Stimulated activated CD4-positive, alpha-beta T cell treated with anti-CD3 and anti-CD28 coated beads, Interleukin-1b, Interleukin-23, amount 100 ng/mL, for 48 hours (primary cell): ENCODE measurements around the gene ITGB2.

Experiments
- DNase-seq: peaks from one replicate; pipeline ENCODE4 v3.0.0-alpha.2; 2020

ITGB2 gene

DNA sequence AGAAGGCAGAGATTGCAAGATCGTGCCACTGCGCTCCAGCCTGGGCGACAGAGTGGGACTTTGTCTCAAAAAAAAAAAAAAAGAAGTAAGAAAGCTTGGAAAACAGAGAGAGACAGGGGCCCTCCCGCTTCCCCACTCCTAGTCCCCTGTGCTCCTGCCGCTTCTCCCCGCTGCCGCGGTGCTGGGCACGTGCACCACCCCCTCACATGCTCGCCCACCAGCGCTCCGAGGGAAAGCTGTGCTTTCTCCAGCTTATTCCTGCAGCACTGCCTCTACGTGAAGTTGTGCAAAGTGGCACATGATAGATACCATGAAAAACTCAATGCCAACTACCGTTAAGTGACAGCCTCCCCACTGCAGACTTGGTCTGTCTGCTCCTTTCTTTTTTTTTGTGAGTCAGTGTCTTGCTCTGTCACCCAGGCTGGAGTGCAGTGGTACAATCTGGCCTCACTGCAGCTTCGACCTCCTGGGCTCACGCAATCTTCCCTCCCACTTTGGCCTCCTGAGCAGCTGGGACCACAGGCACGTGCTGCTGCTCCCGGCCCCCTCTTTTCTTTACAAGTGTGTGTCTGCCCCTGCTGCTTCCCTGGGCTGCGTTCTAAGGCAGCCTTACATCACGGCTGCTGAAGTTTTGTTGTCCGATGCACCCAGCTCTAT, 34.6 kb upstream of the ITGB2 start:
- no peak for DNase-seq

DNA sequence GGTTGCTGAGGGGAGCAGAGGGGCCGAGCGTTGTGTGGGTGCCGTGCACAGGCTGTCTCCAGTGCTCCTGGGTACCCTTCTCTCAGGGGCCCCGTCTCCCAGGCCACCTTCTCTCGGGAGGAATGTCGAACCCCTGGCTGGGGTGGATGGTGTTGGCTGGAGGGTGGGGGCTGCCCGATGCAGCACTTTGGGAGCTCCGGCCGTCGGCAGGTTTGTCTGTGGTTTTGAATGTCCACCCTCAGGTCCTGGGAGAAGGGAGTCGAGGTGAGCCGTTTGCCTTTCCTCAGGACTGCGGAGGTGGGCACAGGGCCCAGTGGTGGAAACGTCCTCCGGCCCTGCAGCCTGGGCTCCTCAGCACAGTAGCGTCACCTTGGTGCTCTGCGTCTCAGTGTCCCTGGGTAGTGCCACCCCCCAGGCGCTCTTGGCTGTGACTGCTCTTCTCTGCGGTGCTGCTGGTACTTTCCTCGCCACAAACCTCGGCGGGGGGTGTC, 33.6 kb upstream of the ITGB2 start:
- DNase-seq: no peak

DNA sequence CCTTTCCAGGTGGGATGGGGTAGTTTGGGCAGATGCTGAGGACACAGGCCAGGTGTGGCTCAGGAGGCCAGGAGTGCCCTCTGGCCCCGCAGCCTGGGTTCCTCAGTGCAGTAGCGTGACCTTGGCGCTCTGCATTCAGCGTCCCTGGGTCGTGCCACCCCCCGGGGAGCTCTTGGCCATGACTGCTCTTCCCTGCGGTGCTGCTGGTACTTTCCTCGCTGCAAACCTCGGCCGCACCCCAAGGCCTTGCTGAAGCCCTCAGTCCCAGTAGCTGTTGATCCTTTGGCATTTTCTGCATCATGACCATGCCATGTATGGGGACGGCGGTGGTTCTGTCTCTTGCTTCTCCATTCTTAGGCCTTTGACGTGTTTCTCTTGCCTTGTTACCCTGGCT, 32.9 kb upstream of the ITGB2 start:
- DNase-seq: no peak

DNA sequence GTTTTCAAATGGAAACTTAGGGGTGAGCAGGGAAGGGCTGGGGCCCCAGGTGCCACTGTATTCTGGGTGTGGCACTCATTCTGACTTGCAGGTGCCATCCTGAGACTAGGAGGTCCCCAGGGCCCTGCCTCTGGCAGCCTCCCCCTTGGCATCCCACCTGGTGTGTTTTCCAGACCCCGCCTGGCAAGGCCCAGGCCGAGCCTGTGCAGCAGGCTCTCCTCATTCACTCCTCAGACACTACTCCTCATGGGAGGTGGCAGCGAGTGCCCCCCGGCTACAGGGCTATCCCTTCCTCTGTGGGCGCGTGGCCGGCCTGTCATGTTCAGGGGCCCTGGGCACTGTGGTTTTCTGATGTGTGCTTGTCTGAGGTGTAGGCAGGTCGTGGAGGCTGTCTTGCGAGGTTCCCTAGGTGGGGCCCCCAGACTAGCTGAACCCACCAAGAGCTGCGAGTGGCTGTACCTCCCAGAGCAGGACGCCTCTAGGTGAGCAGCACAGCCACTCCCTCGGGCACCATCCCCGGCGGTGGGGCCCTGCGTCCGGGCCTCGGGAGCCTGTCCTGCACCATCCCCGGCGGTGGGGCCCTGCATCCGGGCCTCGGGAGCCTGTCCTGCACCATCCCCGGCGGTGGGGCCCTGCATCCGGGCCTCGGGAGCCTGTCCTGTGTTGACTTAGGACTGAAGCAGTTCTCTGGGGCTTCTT, 32.4 kb upstream of the ITGB2 start:
- DNase-seq: no peak

DNA sequence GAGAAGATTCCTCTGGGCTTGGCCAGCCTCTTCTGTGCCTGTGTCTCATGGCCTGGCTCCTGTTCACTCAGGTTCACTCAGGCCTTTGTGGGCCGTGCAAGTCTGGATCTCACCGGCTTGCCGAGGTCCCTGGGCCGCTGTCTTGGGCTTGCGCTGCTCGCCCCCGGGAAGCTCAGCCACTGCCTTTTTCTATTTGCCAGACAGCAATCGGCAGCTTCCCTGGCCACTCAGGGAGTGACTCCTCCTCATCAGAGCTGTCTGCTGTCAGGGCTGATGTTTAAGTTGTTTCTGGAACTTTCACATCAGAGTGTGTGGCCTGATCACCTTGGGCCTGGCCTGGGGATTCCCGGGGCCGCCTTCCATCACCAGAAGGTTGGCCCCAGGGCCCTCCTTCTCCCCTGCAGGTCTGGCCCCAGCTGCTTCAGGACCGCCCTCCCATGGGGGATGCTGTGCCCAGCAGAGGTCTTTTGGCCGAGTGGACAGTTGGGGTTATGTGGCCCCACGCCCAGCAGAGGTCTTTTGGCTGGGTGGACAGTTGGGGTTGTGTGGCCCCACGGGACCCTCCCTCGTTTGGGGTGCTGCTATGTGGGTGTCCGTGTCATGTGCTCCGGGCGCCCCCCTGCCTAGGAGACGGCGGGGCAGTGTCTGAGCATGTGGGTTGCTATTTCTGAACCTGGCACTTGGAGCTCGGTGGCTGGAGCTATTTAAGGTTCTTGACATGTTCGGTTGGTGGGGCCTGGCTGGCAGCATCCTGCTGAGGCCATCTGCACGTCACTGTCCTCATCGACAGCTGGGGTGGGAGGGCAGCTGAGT, 31.6 kb upstream of the ITGB2 start:
- DNase-seq: no peak

DNA sequence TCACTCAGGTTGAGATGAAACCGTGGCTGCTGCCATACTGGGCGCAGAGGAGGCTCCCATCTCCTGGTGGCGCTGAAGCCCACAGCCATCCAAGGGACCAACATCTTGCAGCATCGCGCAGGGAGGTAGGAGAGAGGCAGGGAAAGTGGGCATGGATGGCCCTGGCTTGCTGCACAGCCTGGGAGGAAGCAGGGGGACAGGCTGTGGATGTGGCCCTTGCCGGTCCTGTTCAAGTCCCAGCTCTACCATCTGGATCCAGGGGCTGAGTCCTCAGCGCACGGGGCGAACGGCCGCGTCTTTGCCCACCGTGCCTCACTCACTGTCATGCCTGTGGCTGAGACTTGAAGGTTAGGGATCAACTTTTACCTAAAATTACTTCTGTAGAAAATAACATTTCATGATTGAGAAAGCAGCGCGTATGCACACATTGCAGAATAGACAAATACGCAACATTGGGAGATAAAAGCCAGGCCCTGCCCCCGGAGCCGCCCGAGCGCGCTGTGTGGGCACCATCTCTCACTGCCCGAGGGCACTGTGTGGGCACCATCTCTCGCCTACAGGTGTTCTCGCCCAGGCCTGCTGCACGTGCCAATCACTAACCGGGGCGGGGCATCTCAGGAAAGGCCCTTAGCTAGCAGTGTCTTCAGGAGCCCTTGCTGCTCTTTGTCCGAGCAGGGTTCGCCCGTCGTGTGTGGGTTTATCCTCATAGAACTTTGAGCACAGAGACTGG, 30.7 kb upstream of the ITGB2 start:
- DNase-seq: no peak

DNA sequence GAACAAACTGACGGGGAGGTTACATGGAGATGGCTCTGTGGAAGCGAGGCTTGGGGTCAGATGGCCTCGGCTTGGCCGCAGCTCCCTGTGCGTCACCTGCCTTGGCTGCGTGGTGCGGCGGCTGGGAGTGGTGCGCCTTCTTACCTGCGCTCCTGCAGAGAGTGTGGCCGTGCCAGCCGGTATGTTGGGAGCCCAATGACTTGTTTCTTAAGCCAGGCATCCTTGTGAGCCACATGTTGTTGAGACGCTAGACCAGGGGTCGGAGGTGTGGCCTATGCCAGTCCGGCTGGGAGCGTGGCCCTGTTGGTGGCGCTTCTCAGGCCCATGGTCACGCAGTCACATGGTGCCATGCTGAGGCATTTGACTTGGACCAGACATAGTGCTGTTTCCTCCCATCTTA, 29.7 kb upstream of the ITGB2 start:
- DNase-seq: no peak

DNA sequence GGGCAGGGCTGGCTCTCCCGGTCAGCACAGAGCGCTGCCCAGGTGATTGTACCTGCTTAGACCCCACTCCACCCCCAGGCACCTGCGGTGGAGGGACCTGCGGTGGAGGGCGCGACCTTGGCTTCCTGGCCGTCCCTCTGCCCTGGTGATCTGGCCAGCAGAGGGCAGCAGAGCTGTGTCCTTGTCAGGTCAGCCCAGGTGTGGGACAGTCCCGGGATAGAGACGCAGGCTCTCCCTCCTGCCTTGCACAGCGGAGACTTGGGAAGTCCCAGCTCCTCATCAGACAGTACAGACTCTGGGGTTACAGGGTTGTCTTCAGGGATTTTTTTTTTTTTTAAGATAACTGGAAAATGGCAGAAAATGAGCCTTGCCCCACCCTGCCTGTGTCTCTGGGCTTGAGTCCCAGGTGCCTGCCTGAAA, 29.1 kb upstream of the ITGB2 start:
- peak; percentile 74 for DNase-seq

DNA sequence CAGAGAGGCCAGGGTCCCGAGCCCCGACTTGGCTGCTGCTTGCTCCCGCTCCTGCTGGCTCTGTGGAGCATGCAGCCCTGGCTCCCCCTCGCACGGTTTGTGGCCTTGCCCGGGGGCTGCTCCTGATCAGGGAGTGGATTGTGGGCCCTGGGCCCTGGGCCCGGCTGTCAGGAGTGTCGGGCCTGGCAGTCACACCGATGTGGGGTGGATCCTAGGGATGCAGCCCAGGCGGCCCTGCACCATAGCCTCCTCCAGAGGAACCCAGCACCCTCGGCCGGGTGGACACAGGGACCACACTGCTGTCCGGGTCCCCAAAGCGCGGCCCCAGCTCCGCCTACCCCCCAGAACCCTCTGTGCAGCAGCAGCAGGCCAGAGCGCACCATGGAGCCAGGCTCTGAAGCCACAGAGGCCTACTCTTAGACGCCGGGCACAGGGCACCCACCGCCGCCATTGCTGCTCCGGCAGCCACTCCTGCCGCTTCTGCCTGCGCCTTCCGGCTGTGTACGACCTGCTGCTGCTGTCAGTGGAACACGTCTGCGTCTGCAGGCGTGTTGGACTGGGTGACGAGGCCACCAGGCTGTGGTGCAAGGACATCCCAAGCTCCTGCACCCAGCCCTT, 28.6 kb upstream of the ITGB2 start:
- DNase-seq: no peak

DNA sequence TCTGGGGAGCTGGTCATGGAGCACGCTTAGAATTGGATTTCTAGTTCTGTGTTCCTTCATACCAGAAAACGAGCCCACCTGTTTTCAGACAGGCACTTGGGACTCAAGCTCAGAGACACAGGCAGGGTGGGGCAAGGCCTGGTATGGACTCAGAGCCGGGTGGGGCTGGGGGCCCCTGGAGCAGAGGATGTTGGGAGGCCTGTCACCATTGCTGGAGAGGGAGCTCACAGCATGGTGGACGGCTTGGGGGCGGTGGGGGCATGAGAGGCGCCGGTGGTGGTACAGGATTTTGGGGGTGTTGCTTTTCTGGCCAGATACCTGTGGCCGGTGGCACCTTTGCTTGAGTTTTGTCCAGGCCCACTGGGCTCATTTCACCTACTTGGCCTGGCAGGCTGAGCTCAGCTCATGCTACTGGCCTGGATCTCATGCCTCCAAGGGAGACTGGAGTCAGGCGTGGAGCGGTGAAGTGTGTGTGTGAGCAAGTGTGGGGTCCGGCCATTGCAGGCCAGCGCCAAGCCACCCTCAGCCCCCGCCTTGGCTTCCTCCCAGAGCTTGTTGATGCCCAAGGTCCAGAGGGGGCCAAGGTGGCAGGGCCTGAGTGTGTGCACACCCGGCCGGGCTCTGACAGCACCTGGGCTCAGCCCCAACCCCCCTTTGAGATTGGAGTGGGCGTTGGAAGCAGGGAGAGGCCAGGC, 27.9 kb upstream of the ITGB2 start:
- DNase-seq: no peak

DNA sequence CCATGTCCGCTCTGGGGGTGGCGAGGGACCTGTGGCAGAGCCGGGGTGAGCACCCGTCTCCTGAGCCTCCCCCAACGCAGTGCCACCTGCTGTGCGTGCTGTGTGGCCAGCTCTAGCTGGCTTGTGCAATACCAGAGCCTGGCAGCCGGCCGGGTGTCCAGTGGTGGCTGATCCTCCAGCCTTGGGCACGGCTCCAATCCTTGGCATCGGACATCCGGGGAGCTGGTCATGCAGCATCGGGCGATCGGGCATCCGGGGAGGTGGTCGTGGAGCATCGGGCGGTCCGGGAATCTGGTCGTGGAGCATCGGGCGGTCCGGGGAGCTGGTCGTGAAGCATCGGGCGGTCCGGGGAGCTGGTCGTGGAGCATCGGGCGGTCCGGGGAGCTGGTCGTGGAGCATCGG, 27.2 kb upstream of the ITGB2 start:
- DNase-seq: no peak

DNA sequence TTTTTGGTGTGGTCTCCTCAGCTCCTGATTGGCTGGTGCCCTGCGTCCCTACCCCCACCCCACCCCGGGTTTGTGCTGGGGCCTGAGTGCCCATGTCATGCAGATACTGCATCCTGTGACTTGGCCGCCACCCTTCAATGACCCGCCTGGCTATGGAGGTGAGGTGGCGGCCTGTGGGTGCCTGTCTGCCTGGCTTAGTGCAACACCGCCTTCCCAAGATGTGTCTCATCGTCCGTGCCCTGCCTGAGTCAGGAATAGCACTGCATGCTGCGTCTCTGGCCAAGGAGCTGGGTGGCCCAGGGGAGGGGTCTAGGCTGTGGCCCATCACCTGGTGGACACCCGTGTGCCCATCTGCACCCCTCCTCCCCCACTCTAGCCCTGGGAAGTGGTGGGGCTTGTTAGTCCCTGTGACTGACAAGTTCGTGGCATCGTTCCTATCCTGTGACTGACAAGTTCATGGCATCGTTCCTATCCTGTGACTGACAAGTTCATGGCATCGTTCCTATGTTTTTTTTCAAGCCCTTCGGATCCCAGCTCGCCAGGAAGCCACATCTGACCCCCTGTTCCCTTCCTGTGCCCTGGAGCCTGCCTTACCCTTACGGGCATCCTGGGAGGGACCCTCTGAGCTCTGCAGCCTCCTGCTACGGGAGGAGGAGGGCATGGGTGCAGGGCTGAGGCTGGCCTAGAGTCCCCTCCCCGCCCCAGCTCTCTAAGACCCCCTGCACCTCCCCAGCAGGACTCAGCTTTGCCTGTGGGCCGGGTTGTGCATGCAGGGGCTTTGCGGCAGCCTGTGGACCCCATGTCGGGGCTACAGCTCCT, 26.6 kb upstream of the ITGB2 start:
- DNase-seq: no peak

DNA sequence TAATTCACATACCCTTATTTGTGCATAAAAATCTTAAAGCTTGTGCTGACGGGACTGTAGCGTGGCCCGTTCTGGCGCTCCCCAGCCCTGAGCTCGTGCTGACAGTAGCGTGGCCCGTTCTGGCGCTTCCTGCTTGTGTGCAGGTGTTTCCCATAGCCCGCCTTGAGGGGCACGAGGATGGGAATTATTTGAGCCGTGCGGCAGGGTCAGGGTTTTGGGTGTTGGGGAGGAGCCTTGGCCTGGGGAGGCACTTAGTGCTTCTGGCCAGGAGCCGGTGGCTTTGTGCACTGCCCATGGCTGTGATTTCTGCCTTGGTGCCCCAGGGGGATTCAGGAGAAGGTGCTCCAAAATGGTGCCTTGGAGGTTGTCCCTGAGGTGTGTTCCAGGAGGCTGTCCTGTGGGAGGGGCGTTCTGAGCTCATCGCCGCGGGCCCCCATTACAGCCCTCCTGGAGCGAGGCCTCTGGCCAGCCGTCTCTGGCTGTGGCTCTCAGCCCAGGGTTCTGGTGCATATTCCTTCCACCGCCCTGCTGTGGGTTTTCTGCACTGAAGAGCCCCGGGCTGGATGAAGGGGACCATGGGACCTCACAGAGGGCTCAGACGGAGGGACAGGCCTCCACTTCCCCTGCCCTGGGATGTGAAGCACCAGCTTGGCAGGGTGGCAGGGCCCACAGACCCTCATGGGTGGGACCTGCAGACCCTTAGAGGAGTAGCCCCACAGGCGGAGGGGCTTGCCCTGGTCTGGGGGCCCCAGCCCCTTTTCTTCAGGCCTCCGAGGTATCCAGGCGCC, 25.7 kb upstream of the ITGB2 start:
- DNase-seq: no peak

DNA sequence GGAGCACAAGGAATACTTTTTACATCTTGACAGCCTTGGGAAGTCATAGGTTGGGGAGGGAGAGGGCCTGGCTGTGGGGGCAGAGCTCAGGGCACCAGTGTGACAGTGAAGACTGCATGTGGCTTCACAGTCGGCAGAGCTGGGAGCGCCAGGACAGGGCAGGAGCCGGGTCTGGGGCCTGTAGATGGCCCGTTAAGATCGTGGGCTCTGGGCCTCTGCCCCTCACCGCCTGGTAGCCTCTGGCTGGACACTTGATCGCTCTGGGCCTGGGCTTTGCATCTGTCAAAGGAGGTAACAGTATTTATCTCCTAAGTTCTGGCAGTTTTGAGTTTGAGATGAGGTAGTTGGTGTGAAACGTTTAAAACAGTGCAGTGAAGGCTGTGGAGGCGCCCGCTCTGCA, 23.9 kb upstream of the ITGB2 start:
- DNase-seq: no peak

DNA sequence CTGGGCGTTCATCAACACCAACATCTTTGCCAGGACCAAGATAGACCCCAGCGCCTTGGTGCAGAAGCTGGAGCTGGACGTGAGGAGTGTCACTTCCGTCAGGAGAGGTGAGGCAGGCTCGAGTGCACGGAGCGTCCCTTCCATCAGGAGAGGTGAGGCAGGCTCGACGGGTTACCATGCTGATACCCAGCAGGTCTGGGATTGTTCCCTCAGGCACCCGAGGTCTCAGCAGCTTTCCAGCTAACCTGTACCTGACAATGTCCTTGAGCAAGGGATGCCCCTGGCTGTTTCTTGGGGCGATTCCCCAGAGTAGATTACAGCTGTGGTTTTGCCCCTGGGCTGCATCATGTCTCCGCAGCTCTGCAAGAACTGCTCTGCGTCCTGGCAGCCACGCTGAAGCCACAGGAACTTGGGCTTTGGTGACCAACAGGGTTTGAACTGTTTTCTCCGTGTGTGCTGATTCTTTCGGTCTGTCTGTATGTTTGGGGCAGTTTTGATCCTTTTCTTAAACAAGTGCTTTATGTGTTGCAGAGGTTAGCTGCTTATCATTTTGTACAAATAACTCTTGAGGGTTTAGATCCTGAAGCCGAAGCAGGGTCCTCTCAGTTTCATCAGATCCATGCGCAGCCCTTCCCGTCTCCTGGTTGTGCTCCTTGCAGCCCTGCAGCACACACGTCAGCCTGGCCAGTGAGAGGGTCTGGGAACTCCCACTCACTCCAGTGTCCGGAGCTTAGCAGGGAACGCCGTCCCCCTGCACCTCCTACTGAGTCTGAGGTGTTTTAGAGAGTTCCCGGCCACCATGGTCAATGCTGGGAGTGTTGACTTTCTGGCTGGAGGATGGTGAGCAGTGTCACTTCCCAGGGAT, 23.2 kb upstream of the ITGB2 start:
- DNase-seq: no peak

DNA sequence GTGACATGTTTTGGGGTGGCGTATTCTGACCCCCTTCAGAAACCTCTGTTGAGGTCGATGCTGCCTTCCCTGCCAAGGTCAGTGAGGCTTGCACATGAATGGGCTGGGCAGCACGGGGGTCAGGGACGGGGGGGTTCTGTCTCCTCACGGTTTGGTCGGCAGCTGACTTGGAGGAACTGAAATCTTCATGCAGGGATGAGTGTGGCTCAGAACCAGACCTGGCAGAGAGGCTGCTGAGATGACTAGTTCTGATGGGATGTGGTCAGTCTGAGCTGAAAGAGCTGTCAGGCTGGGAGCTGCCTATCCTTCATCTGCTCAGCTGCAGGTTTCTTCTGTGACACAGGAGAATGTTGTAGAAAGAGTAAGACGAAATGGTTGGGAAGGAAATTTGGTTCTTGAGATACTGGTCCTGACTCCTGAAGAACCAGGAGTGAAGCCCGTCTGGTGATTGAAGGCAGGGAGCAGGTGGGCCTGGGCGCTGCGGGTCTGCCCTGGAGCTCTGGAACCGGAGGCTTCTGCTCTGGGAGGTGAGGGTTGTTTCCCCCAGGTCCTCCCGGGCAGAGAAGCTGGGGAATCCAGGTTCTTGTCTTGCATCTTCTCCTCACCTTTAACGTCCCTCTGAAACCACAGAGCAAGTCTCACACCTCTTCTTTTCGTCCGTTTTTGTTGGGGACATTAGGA, 22.4 kb upstream of the ITGB2 start:
- DNase-seq: no peak

DNA sequence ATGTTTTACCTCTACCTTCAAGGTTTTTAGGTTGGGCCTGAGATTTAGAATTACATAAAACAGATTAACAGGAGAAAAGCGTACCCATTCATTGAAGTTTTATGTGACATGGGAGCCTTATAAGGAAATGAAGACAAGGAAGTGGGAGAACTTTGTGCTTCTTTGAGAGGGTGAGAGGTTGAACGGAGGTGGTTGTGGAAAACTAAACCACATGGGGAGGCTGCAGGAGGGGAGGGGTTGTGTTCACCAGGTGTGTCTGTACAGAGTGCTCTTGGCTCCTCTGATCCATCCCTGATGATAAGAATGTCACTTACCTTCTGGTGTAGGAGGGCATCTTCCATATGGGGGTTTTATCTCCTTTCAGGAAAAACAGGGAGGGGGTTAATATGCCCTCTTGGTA, 21.9 kb upstream of the ITGB2 start:
- no peak for DNase-seq

DNA sequence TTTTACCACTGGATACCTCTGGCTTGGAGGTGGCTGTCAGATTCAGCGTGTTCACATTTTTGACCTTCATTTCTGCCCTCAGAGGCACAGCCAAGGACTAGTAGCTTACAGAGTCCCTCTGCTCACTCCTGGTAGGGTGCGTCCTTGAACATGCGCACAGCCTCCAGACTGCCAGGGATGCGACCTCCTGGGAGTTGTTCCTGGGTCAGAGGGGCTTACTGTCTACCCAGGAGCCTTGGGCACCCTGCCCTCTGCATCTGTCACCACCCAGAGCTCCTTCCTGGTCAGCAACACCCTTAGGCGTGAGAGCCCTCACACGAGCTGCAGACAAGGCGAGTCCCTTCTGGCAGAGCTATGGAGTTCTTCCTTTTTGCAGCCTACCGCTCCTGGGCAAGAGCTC, 20.9 kb upstream of the ITGB2 start:
- no peak for DNase-seq
